Liver (tissue), 3 donors: ENCODE data around the gene MYO1H.

Experiments
- CTCF ChIP-seq: fragments of 150-350 bp; IDR thresholded peaks from 2 replicates; pipeline ENCODE4 v1.5.1; 2017; ENCODE audit warnings: improper control_type of control experiment, low read depth, low read length; ENCODE audit not compliant: missing input control
- EGR1 ChIP-seq, 2 donors: IDR thresholded peaks; 2 replicates each; pipeline ENCODE4 v1.6.1; 2016 to 2018; ENCODE audit warnings: antibody characterized with exemption in 2 of 2, low read depth in 2 of 2
- HNF4G ChIP-seq: IDR thresholded peaks from 2 replicates; pipeline ENCODE4 v1.6.1; 2016; ENCODE audit warnings: antibody characterized with exemption
- JUND ChIP-seq, 2 donors: IDR thresholded peaks; 2 replicates each; pipeline ENCODE4 v1.6.1; 2016; ENCODE audit warnings: antibody characterized with exemption in 2 of 2
- MAX ChIP-seq: IDR thresholded peaks from 2 replicates; pipeline ENCODE4 v1.6.1; 2016; ENCODE audit warnings: antibody characterized with exemption
- RAD21 ChIP-seq, 2 donors: IDR thresholded peaks; 2 replicates each; pipeline ENCODE4 v1.6.1; 2016; ENCODE audit warnings: antibody characterized with exemption in 2 of 2, mild to moderate bottlenecking in 2 of 2
- REST ChIP-seq: IDR thresholded peaks from 2 replicates; pipeline ENCODE4 v1.6.1; 2016; ENCODE audit warnings: antibody characterized with exemption, mild to moderate bottlenecking
- RXRA ChIP-seq, 2 donors: IDR thresholded peaks; 2 replicates each; pipeline ENCODE4 v1.6.1; 2017 to 2018; ENCODE audit warnings: antibody characterized with exemption in 2 of 2, mild to moderate bottlenecking in 1 of 2
- TAF1 ChIP-seq: conservative IDR thresholded peaks from 2 replicates; pipeline ENCODE4 v1.6.1; 2016; ENCODE audit warnings: antibody characterized with exemption, mild to moderate bottlenecking
- ZBTB33 ChIP-seq: IDR thresholded peaks from 2 replicates; pipeline ENCODE4 v1.6.1; 2016; ENCODE audit warnings: antibody characterized with exemption
- donor health status: healthy.
- donor health status: healthy.

- TF ChIP-seq MAX (no peak), JUND (IDR thresholded peaks at IDR 0.05) (no peak), RXRA (IDR thresholded peaks at IDR 0.05) (no peak), CTCF (no peak), ZBTB33 (no peak), RAD21 (IDR thresholded peaks at IDR 0.05) (no peak), HNF4G (no peak), EGR1 (IDR thresholded peaks at IDR 0.05; ENCODE audit: low read depth in 2 of 2) (no peak), REST (no peak), TAF1 (no peak)
These were observed 150.0 kb downstream of the MYO1H start for GRCh38 chr12:109497675-109498074.
